ENCODE results near the gene AFAP1.

DNA sequence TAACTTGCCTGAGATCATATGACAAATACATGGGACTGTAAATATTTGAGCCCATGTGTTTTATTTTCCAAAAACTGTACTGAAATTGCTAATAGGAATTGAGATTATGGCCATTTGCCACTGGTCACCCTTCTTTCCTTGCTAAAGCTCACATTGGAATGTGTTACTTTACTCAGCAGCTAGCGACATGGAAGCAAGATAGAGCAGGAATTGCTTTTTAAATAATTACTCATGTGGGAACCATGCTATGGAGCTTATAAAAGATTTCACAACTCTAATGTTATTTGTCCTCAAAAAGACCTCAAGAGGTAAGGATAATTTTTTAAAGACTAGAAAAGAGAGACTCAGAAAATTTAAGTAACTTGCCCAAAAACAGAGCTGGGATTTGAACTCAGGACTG, 48.8 kb upstream of the AFAP1 start:
- TF ChIP-seq L3MBTL2 (conservative IDR thresholded peaks at IDR 0.05) = no peak
- no peak for TF ChIP-seq PKNOX1 (IDR thresholded peaks at IDR 0.05)
- TF ChIP-seq ZNF384 (IDR thresholded peaks at IDR 0.05) = no peak
- TF ChIP-seq SUZ12 (IDR thresholded peaks at IDR 0.05) = no peak
- no peak for TF ChIP-seq BHLHE40 (IDR thresholded peaks at IDR 0.05; ENCODE audit: borderline replicate concordance)
- TF ChIP-seq SP1 (IDR thresholded peaks at IDR 0.05) = no peak
- no peak for TF ChIP-seq CTBP1 (IDR thresholded peaks at IDR 0.05; ENCODE audit: borderline replicate concordance)
